Heart left ventricle (tissue), 16 donors: Measurements from ENCODE around the gene NGEF. TPM values are rescaled to one million over a fixed set of nuclear protein-coding genes. Genes with fewer than 3 reads are reported as not detected.

Experiments
- ATAC-seq, 4 donors: fragments of 200-7000 bp; cut with Tn5 transposase; one replicate each; pipeline ENCODE4 v1.9.1; 2020 to 2022; ENCODE audit warnings: moderate library complexity in 4 of 4, mild to moderate bottlenecking in 3 of 4, moderate number of reproducible peaks in 1 of 4
- DNase-seq, 5 donors: peaks; one replicate each; pipeline ENCODE4 v3.0.0-alpha.2; 2020
- H3K27ac ChIP-seq, 12 donors: fragments of 200-600 bp; sonication (generic) in 4 of 12; one replicate each; pipeline versions ENCODE4 v1.5.0 to v1.8.0; 2016 to 2022; ENCODE audit warnings: mild to moderate bottlenecking in 2 of 12
- H3K27me3 ChIP-seq, 9 donors: fragments of 200-600 bp; sonication (generic) in 2 of 9; one replicate each; pipeline versions ENCODE4 v1.5.1 to v1.8.0; 2016 to 2022; ENCODE audit warnings: mild to moderate bottlenecking in 3 of 9
- H3K36me3 ChIP-seq, 9 donors: fragments of 200-600 bp; sonication (generic) in 2 of 9; one replicate each; pipeline versions ENCODE4 v1.5.0 to v1.8.0; 2018 to 2022; ENCODE audit warnings: mild to moderate bottlenecking in 2 of 9
- H3K4me1 ChIP-seq, 12 donors: fragments of 200-600 bp; sonication (generic) in 4 of 12; one replicate each; pipeline versions ENCODE4 v1.5.0 to v1.8.0; 2016 to 2022; ENCODE audit warnings: mild to moderate bottlenecking in 3 of 12
- H3K4me3 ChIP-seq, 12 donors: fragments of 200-600 bp; sonication (generic) in 4 of 12; one replicate each; pipeline versions ENCODE4 v1.5.0 to v1.8.0; 2017 to 2022; ENCODE audit warnings: mild to moderate bottlenecking in 9 of 12, moderate library complexity in 4 of 12
- H3K9me3 ChIP-seq, 12 donors: fragments of 200-600 bp; sonication (generic) in 4 of 12; one replicate each; pipeline versions ENCODE4 v1.5.0 to v1.8.0; 2016 to 2022; ENCODE audit warnings: mild to moderate bottlenecking in 1 of 12
- CTCF ChIP-seq, 12 donors: fragments of 200-600 bp; sonication (generic) in 4 of 12; IDR thresholded peaks; one replicate each; pipeline versions ENCODE4 v1.5.0 to v1.8.0; 2018 to 2022; ENCODE audit warnings: antibody characterized with exemption in 12 of 12, mild to moderate bottlenecking in 5 of 12
- POLR2A ChIP-seq, 2 donors: fragments of 450-650 bp; IDR thresholded peaks; one replicate each; pipeline ENCODE4 v1.6.1; 2017; ENCODE audit warnings: antibody characterized with exemption in 2 of 2, mild to moderate bottlenecking in 2 of 2, moderate library complexity in 2 of 2
- WGBS, 4 donors: extraction: QIAGEN DNeasy Blood & Tissue Kit in 2 of 4; methylation state at CpG; one replicate each; pipeline versions ENCODE4 v1.1.5 to v1.1.7; 2013 to 2018; 5-methylcytosine and 5-hydroxymethylcytosine counted together
- intact Hi-C, 10 donors: fragments of 100-400 bp; cut with DNase I; formaldehyde crosslinking; loops; one replicate each; pipeline versions ENCODE4 v1.11.1 to v1.14.2; 2022
- polyA plus RNA-seq, 2 donors: library from polyadenylated mRNA; stranded (reverse); fragments of 200-250 nt; gene quantifications; one replicate each; pipeline ENCODE4 v1.2.3, GENCODE V29; 2013
- total RNA-seq, 9 donors: library from RNA; depleted of rRNA in 2 of 9; stranded (reverse); fragments of >200 nt in 2 of 9; fragmentation: NEBNext Ultra II Directional in 3 of 9; extraction: Animal tissue kit (Norgen Biotek cat#: 25700) in 3 of 9; gene quantifications; one replicate each; pipeline versions ENCODE4 v1.1.0 to v1.2.4, GENCODE V29; 2016 to 2023
- donor health status: ischemic (EF 13 %, LVEDD 7.1; RV severe dilation, severe dysfunction).
- donor health status: healthy with polysubstance abuse.
- donor health status: DM: no; HTN: yes; CAD: no.
- donor health status: DM: no; HTN: no; CAD: no.
- donor health status: ischemic (EF 25% LVEDD 6.9; RV normal size, moderate dysfunction).
- donor health status: ischemic (EF 25% LVEDD 5.7; RV mildly dilated, moderate dysfunction).
- donor health status: healthy.
- donor health status: DM: yes; HTN: yes; CAD: no.
- donor health status: ischemic (EF 35%, LVEDD 5.7; RV mildly dilated, moderate dysfunction).
- donor health status: nonischemic (EF 11% LVEDD 7.7; RV severe dilation, severe dysfunction).
- donor health status: DM: yes; HTN: yes; CAD: no.
- donor health status: PGD.
- donor health status: ischemic (EF 29% LVEDD 5.4; RV normal size, mild dysfunction).
- donor health status: nonischemic (EF 23%, LVEDD 6.1; RV moderate dilation, normal function).

Gene NGEF
- total and polyA plus RNA-seq, 11 donors = 0.15 to 0.62 (median 0.42) TPM; not detected in 4

- intact Hi-C loops = loop anchor here in 1 of 10 donors (10.0 kb wide), 1 partner anchor 225 kb away; no protein-coding TSS in a partner anchor
- no peak for TF ChIP-seq POLR2A (IDR thresholded peaks at IDR 0.05)
- TF ChIP-seq CTCF (IDR thresholded peaks at IDR 0.05) = no peak
- Histone ChIP-seq H3K9me3 (no peaks in the 10 kb centered on the region), H3K27me3 (no peaks in the 10 kb centered on the region), H3K36me3 (peaks cover 0 to 94% (median 67%) of the 10 kb centered on the region in 9 donors), H3K27ac (no peak overlapping the region), H3K4me1 (peaks cover 0 to 13% (median 0%) of the 10 kb centered on the region in 12 donors), H3K4me3 (no peak overlapping the region)
- 71 to 97% (median 93%) methylated on average over 3 of the region's 3 CpGs for WGBS, 4 donors
- DNase-seq (no peak), ATAC-seq (no peak)
Measured at GRCh38 chr2:232829988-232830387, 183.1 kb downstream of the NGEF start.

Other genes starting within 250 kb of the NGEF start
- not detected for gene KCNJ13, start 236.7 kb downstream of the NGEF start, total RNA-seq
- not detected for gene KCNJ13, start 236.7 kb downstream of the NGEF start, polyA plus RNA-seq
- gene SNORC, start 143.0 kb downstream of the NGEF start, total RNA-seq = 1 to 10 TPM in 3 of 9 donors, under 1 TPM in 6; 0.38 to 2.9 (median 0.74) TPM
- gene SNORC, start 143.0 kb downstream of the NGEF start, polyA plus RNA-seq = under 1 TPM; 0.46 to 0.88 TPM
- not detected for gene NEU2, start 19.4 kb upstream of the NGEF start, total RNA-seq
- not detected for gene NEU2, start 19.4 kb upstream of the NGEF start, polyA plus RNA-seq
- gene INPP5D, start 47.1 kb upstream of the NGEF start, total RNA-seq = 10 to 100 TPM in 2 of 9 donors, 1 to 10 TPM in 7; 2.8 to 29.1 (median 5.1) TPM
- 1 to 10 TPM; 3.6 to 4.1 TPM for gene INPP5D, start 47.1 kb upstream of the NGEF start, polyA plus RNA-seq
- 10 to 100 TPM; 13.7 to 22.2 (median 15.8) TPM for gene ATG16L1, start 238.4 kb upstream of the NGEF start, total RNA-seq
- 10 to 100 TPM in 1 of 2 donors, 1 to 10 TPM in 1; 7.0 to 26.7 TPM for gene ATG16L1, start 238.4 kb upstream of the NGEF start, polyA plus RNA-seq